Testis (tissue), 3 donors: Measurements from ENCODE around the gene CD3G. TPM values are rescaled to one million over a fixed set of nuclear protein-coding genes. Genes with fewer than 3 reads are reported as not detected.

Experiments
- DNase-seq: peaks from one replicate; pipeline ENCODE4 v3.0.0-alpha.2; 2019
- H3K27ac ChIP-seq, 2 donors: fragments of 200-600 bp; sonication (generic); one replicate each; pipeline ENCODE4 v1.5.1; 2019
- H3K27me3 ChIP-seq: fragments of 200-600 bp; sonication (generic); one replicate; pipeline ENCODE4 v1.5.1; 2019
- H3K36me3 ChIP-seq: fragments of 200-600 bp; sonication (generic); one replicate; pipeline ENCODE4 v1.5.1; 2017; ENCODE audit warnings: low read depth; ENCODE audit errors: missing control alignments
- H3K4me1 ChIP-seq: fragments of 200-600 bp; sonication (generic); one replicate; pipeline ENCODE4 v1.5.1; 2019
- H3K4me3 ChIP-seq, 2 donors: fragments of 200-600 bp; sonication (generic); one replicate each; pipeline ENCODE4 v1.5.1; 2017 to 2019
- H3K9me3 ChIP-seq: fragments of 200-600 bp; sonication (generic); one replicate; pipeline ENCODE4 v1.5.1; 2017
- POLR2A ChIP-seq: fragments of 450-650 bp; IDR thresholded peaks from one replicate; pipeline ENCODE4 v1.6.1; 2017; ENCODE audit warnings: antibody characterized with exemption, mild to moderate bottlenecking, moderate library complexity
- WGBS, 2 donors: methylation state at CpG; one replicate each; pipeline ENCODE4 v1.1.5; 2018; 5-methylcytosine and 5-hydroxymethylcytosine counted together
- intact Hi-C: fragments of 100-400 bp; cut with DNase I; formaldehyde crosslinking; loops from one replicate; pipeline ENCODE4 v1.15.1; 2023; ENCODE audit warnings: low total_unique reads
- polyA plus RNA-seq: library from polyadenylated mRNA; stranded (reverse); fragments of 350-450 nt; fragmentation: Illumina TruSeq; extraction: RNeasy Lipid Tissue Mini Kit (QIAGEN cat#74804); gene quantifications from one replicate; pipeline ENCODE4 v1.2.3, GENCODE V29; 2014; ENCODE audit warnings: low read depth, low replicate concordance; ENCODE audit not compliant: insufficient read depth
- total RNA-seq, 2 donors: library from RNA; depleted of rRNA; stranded (reverse); fragments of >200 nt; gene quantifications; one replicate each; pipeline ENCODE4 v1.2.3, GENCODE V29; 2016
- TF ChIP-seq, protein P1 (sequence below), 3 experiments: fragments of 450-650 bp in 2 of 3; fragments of 200-600 bp in 1 of 3; sonication (generic) in 1 of 3; IDR thresholded peaks; one replicate each; pipeline ENCODE4 v1.5.1; 2016 to 2019; ENCODE audit warnings: antibody characterized with exemption in 3 of 3, mild to moderate bottlenecking in 2 of 3, moderate library complexity in 1 of 3

The CD3G gene
- total and polyA plus RNA-seq, 3 donors from 2014 or later: 0.08 to 0.99 (median 0.88) TPM

DNA sequence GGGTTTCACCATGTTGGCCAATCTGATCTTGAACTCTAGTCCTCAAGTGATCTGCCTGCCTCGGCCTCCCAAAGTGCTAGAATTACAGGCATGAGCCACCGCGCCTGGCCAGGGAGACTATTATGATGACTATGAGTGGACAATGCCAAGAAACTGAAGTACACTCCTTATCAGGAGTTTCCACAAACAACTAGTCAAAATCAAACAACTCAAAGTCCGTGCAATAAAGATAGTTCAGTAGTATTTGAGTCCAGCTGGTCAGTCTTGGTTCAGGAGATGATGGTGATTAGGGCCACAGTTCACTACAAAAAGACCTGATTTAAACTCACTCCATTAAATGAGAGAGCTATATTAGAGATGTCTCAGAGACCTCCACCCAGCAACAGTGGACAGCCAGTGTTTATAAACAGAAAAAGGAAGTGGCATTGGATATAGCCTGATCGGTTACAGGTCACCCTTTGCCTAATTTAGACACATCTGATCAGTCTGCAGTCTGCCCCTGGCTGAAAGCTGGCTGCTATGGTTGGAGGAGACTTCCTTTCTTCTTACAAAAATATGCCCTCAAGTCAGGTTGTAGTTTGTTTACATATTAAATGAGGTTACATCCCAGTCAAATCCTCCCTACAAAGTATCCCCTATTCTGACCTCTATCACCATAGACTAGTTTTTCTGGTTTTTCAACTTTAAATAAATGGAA, 22.6 kb upstream of the CD3G start:
- Histone ChIP-seq H3K4me1 (peaks cover 5% of the 10 kb centered on the region), H3K4me3 (no peak overlapping the region), H3K9me3 (no peaks in the 10 kb centered on the region), H3K27ac (no peak overlapping the region), H3K36me3 (no peaks in the 10 kb centered on the region), H3K27me3 (no peaks in the 10 kb centered on the region)
- intact Hi-C loops: no loop called here
- DNase-seq: no peak
- WGBS, 2 donors: 90 to 92% methylated on average over 5 of the region's 5 CpGs
- TF ChIP-seq, protein P1, sequence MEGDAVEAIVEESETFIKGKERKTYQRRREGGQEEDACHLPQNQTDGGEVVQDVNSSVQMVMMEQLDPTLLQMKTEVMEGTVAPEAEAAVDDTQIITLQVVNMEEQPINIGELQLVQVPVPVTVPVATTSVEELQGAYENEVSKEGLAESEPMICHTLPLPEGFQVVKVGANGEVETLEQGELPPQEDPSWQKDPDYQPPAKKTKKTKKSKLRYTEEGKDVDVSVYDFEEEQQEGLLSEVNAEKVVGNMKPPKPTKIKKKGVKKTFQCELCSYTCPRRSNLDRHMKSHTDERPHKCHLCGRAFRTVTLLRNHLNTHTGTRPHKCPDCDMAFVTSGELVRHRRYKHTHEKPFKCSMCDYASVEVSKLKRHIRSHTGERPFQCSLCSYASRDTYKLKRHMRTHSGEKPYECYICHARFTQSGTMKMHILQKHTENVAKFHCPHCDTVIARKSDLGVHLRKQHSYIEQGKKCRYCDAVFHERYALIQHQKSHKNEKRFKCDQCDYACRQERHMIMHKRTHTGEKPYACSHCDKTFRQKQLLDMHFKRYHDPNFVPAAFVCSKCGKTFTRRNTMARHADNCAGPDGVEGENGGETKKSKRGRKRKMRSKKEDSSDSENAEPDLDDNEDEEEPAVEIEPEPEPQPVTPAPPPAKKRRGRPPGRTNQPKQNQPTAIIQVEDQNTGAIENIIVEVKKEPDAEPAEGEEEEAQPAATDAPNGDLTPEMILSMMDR (IDR thresholded peaks at IDR 0.05): no peak
- TF ChIP-seq POLR2A: no peak

DNA sequence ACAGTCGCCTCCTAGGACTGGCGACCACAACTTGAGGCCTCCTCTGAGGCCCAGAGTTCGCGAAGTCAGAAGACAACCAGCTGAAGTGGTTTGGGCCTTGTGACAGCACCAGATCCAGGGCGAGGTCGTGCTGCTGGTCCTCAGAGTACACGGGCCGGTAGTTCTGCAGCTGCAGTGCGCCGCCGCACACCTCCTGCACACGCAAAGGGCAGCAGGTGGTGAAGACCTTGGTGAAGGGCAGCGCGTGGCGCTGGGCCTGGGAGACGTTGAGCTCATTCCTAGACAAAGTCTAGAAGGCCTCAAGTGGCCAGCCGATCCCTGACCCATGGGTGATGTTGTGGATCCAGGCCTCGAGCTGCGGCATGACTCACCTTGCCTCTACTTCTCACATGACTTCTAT, 21.4 kb upstream of the CD3G start:
- Histone ChIP-seq H3K27ac (no peak overlapping the region), H3K9me3 (no peaks in the 10 kb centered on the region), H3K4me1 (no peaks in the 10 kb centered on the region), H3K36me3 (no peaks in the 10 kb centered on the region), H3K27me3 (no peaks in the 10 kb centered on the region), H3K4me3 (no peak overlapping the region)
- TF ChIP-seq, protein P1 (IDR thresholded peaks at IDR 0.05): no peak
- TF ChIP-seq POLR2A: no peak
- DNase-seq: no peak
- intact Hi-C loops: no loop called here
- WGBS, 2 donors: 94 to 96% methylated on average over 19 of the region's 19 CpGs

DNA sequence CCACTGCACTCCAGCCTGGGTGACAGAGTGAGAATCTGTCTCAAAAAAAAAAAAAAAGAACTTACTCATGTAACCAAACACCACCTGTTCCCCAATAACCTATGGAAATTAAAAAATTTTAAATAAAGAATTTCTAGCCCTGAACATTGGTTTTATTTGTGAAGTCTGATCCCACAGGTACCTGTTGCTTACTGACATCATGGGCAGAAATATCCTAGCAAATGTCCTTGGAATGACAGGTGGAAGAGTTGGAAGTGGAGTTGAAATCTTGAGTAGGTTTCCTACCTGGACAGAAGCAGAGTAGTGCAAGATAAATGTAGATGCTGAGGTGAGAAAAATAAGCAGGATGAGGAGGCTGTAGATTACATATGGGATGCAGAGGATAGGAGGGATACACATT, 18.9 kb upstream of the CD3G start:
- intact Hi-C loops: no loop called here
- H3K27ac ChIP-seq: no peak overlapping the region
- no peaks in the 10 kb centered on the region for H3K27me3 ChIP-seq
- no peaks in the 10 kb centered on the region for H3K9me3 ChIP-seq
- no peak overlapping the region for H3K4me3 ChIP-seq
- no peaks in the 10 kb centered on the region for H3K36me3 ChIP-seq
- no peaks in the 10 kb centered on the region for H3K4me1 ChIP-seq
- TF ChIP-seq, protein P1 (IDR thresholded peaks at IDR 0.05): no peak
- no peak for TF ChIP-seq POLR2A
- no peak for DNase-seq

DNA sequence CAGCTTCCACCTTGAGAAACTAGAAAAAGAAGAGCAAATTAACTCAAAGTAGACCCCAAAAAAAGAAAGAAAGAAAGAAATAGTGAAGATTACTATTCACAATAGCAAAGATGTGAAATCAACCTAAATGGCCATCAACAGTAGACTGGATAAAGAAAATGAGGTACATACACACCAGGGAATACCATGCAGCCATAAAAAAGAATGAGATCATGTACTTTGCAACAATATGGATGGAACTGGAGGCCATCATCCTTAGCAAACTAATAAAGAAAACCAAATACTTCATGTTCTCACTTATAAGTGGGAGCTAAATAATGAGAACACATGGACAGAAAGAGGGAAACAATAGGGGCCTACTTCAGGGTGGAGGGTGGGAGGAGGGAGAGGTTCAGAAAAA, 15.4 kb upstream of the CD3G start:
- Histone ChIP-seq H3K4me1 (no peaks in the 10 kb centered on the region), H3K9me3 (no peaks in the 10 kb centered on the region), H3K4me3 (no peak overlapping the region), H3K27ac (no peak overlapping the region), H3K36me3 (no peaks in the 10 kb centered on the region), H3K27me3 (no peaks in the 10 kb centered on the region)
- no peak for DNase-seq
- intact Hi-C loops: no loop called here
- TF ChIP-seq, protein P1 (IDR thresholded peaks at IDR 0.05): no peak
- no peak for TF ChIP-seq POLR2A

DNA sequence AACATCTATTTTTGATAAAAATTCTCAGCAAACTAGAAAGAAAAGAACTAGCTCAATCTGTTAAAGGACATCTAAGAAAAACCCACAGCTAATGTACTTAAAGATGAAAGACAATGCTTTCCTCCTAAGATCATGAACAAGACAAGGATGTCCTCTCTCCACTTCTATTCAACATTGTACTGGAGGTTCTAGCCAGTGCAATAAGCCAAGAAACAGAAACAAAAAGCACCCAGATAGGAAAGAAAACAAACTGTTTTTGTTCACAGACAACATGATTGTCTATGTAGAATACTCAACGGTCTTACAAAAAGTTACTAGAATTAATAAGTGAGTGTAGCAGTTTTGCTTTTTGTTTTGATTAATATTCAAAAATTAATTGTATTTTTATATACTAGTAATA, 9.4 kb upstream of the CD3G start:
- Histone ChIP-seq H3K9me3 (no peaks in the 10 kb centered on the region), H3K27me3 (no peaks in the 10 kb centered on the region), H3K4me1 (no peaks in the 10 kb centered on the region), H3K4me3 (no peak overlapping the region), H3K36me3 (no peaks in the 10 kb centered on the region), H3K27ac (no peak overlapping the region)
- DNase-seq: no peak
- intact Hi-C loops: no loop called here
- WGBS, 2 donors: 66 to 81% methylated on average over 1 of the region's 1 CpG
- TF ChIP-seq POLR2A: no peak
- TF ChIP-seq, protein P1 (IDR thresholded peaks at IDR 0.05): no peak
